WTC11 (cell line): ENCODE data around the gene CCL4. TPM values are rescaled to one million over a fixed set of nuclear protein-coding genes. Genes with fewer than 3 reads are reported as not detected.

Experiments used
- ATAC-seq: fragments of 200-7000 bp; cut with Tn5 transposase; 2 replicates; pipeline ENCODE4 v1.10.0; 2021; ENCODE audit warnings: mild to moderate bottlenecking, moderate library complexity
- CTCF ChIA-PET: fragments of 300-600 bp; sonication (Branson Sonifier 250); formaldehyde crosslinking; loops from one replicate; lab custom pipeline; 2021; ENCODE audit warnings: antibody characterized with exemption; lab: Charles Lee
- POLR2A ChIA-PET: fragments of 350-600 bp; sonication (Branson Sonifier 250); formaldehyde crosslinking; loops from one replicate; lab custom pipeline; 2021; ENCODE audit warnings: antibody characterized with exemption; lab: Charles Lee
- DNase-seq: peaks from one replicate; pipeline ENCODE4 v3.0.0; 2021; ENCODE audit warnings: low spot score
- H3K27ac Mint-ChIP-seq: 2 replicates; pipeline ENCODE4 v1.8.0; 2021; ENCODE audit warnings: mixed read lengths
- H3K27me3 Mint-ChIP-seq: 2 replicates; pipeline ENCODE4 v1.8.0; 2021; ENCODE audit warnings: low read depth, mild to moderate bottlenecking, moderate library complexity, mixed read lengths
- H3K36me3 Mint-ChIP-seq: 2 replicates; pipeline ENCODE4 v1.8.0; 2021; ENCODE audit warnings: mixed read lengths
- H3K4me1 Mint-ChIP-seq: 2 replicates; pipeline ENCODE4 v1.8.0; 2022; ENCODE audit warnings: mixed read lengths
- H3K4me3 Mint-ChIP-seq: 2 replicates; pipeline ENCODE4 v1.8.0; 2021; ENCODE audit warnings: mild to moderate bottlenecking, moderate library complexity, mixed read lengths
- H3K9me3 Mint-ChIP-seq: 2 replicates; pipeline ENCODE4 v1.8.0; 2021; ENCODE audit warnings: mixed read lengths
- ARID4B ChIP-seq: sonication (generic); formaldehyde crosslinking; IDR thresholded peaks from 2 replicates; pipeline ENCODE4 v1.8.0; 2023; ENCODE audit warnings: missing genetic modification reagents, mild to moderate bottlenecking, borderline replicate concordance
- ATF3 ChIP-seq: sonication (generic); formaldehyde crosslinking; conservative IDR thresholded peaks from 2 replicates; pipeline ENCODE4 v1.8.1; 2022; ENCODE audit warnings: mild to moderate bottlenecking, missing genetic modification reagents
- CBFB ChIP-seq: sonication (generic); formaldehyde crosslinking; IDR thresholded peaks from 2 replicates; pipeline ENCODE4 v1.8.1; 2022; ENCODE audit warnings: mild to moderate bottlenecking, low read depth, missing genetic modification reagents
- CREB1 ChIP-seq: sonication (generic); formaldehyde crosslinking; IDR thresholded peaks from 2 replicates; pipeline ENCODE4 v1.8.0; 2023; ENCODE audit warnings: mild to moderate bottlenecking, missing genetic modification reagents
- E2F1 ChIP-seq: sonication (generic); formaldehyde crosslinking; IDR thresholded peaks from 2 replicates; pipeline ENCODE4 v1.8.0; 2022; ENCODE audit warnings: mild to moderate bottlenecking, missing genetic modification reagents
- ELF4 ChIP-seq: sonication (generic); formaldehyde crosslinking; IDR thresholded peaks from 2 replicates; pipeline ENCODE4 v1.8.1; 2022; ENCODE audit warnings: low read depth, mild to moderate bottlenecking, moderate library complexity, missing genetic modification reagents
- HMGXB4 ChIP-seq: sonication (generic); formaldehyde crosslinking; IDR thresholded peaks from 2 replicates; pipeline ENCODE4 v1.8.1; 2023; ENCODE audit warnings: mild to moderate bottlenecking, moderate library complexity, missing genetic modification reagents
- IRF1 ChIP-seq: sonication (generic); formaldehyde crosslinking; IDR thresholded peaks from 2 replicates; pipeline ENCODE4 v1.8.0; 2023; ENCODE audit warnings: missing genetic modification reagents
- MXD4 ChIP-seq: fragments of 250-450 bp; sonication (Bioruptor Pico); IDR thresholded peaks from 2 replicates; pipeline ENCODE4 v1.8.0; 2021; ENCODE audit warnings: mild to moderate bottlenecking, moderate library complexity, borderline replicate concordance
- MYBL2 ChIP-seq: sonication (generic); formaldehyde crosslinking; IDR thresholded peaks from 2 replicates; pipeline ENCODE4 v1.8.1; 2023; ENCODE audit warnings: mild to moderate bottlenecking, moderate library complexity, missing genetic modification reagents
- NFATC4 ChIP-seq: fragments of 250-450 bp; sonication (Bioruptor Pico); IDR thresholded peaks from 2 replicates; pipeline ENCODE4 v1.9.0; 2021; ENCODE audit warnings: mild to moderate bottlenecking
- RELA ChIP-seq: sonication (generic); formaldehyde crosslinking; IDR thresholded peaks from 2 replicates; pipeline ENCODE4 v1.8.1; 2022; ENCODE audit warnings: missing genetic modification reagents, mild to moderate bottlenecking, borderline replicate concordance
- SOX15 ChIP-seq: fragments of 250-450 bp; sonication (Bioruptor Pico); IDR thresholded peaks from 2 replicates; pipeline ENCODE4 v1.9.0; 2021; ENCODE audit warnings: mild to moderate bottlenecking
- TEAD1 ChIP-seq: sonication (generic); formaldehyde crosslinking; IDR thresholded peaks from 2 replicates; pipeline ENCODE4 v1.8.0; 2022; ENCODE audit warnings: mild to moderate bottlenecking, missing genetic modification reagents
- ZNF138 ChIP-seq: sonication (generic); formaldehyde crosslinking; conservative IDR thresholded peaks from 2 replicates; pipeline ENCODE4 v1.8.1; 2022; ENCODE audit warnings: mild to moderate bottlenecking, moderate library complexity, missing genetic modification reagents
- ZNF219 ChIP-seq: sonication (generic); formaldehyde crosslinking; IDR thresholded peaks from 2 replicates; pipeline ENCODE4 v1.8.0; 2023; ENCODE audit warnings: missing genetic modification reagents, mild to moderate bottlenecking, borderline replicate concordance
- ZNF425 ChIP-seq: fragments of 250-450 bp; sonication (Bioruptor Pico); conservative IDR thresholded peaks from 2 replicates; pipeline ENCODE4 v1.9.0; 2021; ENCODE audit warnings: mild to moderate bottlenecking
- ZNF512 ChIP-seq: sonication (generic); formaldehyde crosslinking; IDR thresholded peaks from 2 replicates; pipeline ENCODE4 v1.8.1; 2022; ENCODE audit warnings: missing genetic modification reagents, borderline replicate concordance
- ZNF671 ChIP-seq: fragments of 250-450 bp; sonication (Bioruptor Pico); IDR thresholded peaks from 2 replicates; pipeline ENCODE4 v1.8.0; 2021; ENCODE audit warnings: mild to moderate bottlenecking
- ZSCAN18 ChIP-seq: fragments of 250-450 bp; sonication (Bioruptor Pico); IDR thresholded peaks from 2 replicates; pipeline ENCODE4 v2.1.2; 2022; ENCODE audit warnings: mild to moderate bottlenecking, moderate library complexity
- total RNA-seq: library from RNA; stranded (reverse); gene quantifications from 3 replicates; pipeline ENCODE4 v1.2.3, GENCODE V29; 2021

The CCL4 gene
- total RNA-seq, 1 experiment from 2014 or later = 0.48 TPM

GRCh38 chr17:36128411-36128978, 24.9 kb downstream of the CCL4 start (continued):
- no peak for TF ChIP-seq ZNF138

- CTCF ChIA-PET = interaction anchor here (1.2 to 1.5 kb wide), 2 partner anchors 57 to 160 kb away, joined by 3 to 5 read pairs; no protein-coding TSS in a partner anchor
- Mint-ChIP-seq H3K4me3 (no peak overlapping the region), H3K36me3 (peaks cover 26% of the 10 kb centered on the region), H3K27me3 (peaks cover 19% of the 10 kb centered on the region), H3K9me3 (peaks cover 26% of the 10 kb centered on the region), H3K4me1 (peaks cover 16% of the 10 kb centered on the region), H3K27ac (no peak overlapping the region)
- POLR2A ChIA-PET = no interaction called here
- DNase-seq = no peak
- ATAC-seq = no peak
- TF ChIP-seq ATF3 (CRISPR knock-in tag) (no peak), NFATC4 (CRISPR knock-in tag) (no peak), RELA (CRISPR knock-in tag) (no peak), HMGXB4 (CRISPR knock-in tag) (no peak), ELF4 (CRISPR knock-in tag) (no peak), CBFB (CRISPR knock-in tag) (no peak), E2F1 (CRISPR knock-in tag) (no peak), MYBL2 (no peak), MXD4 (no peak), ZNF512 (no peak), ZSCAN18 (CRISPR knock-in tag) (no peak), SOX15 (CRISPR knock-in tag) (no peak), CREB1 (CRISPR knock-in tag) (no peak), ARID4B (CRISPR knock-in tag) (no peak), ZNF219 (no peak), ZNF671 (CRISPR knock-in tag) (no peak), IRF1 (CRISPR knock-in tag) (no peak), ZNF425 (CRISPR knock-in tag) (no peak), TEAD1 (CRISPR knock-in tag) (no peak)
Observed at GRCh38 chr17:36129616-36130015, 26.0 kb downstream of the CCL4 start.
